ENCODE data around the gene SCGB3A2.

Gene SCGB3A2

GRCh38 chr5:147921136-147921535 is 42.6 kb downstream of the SCGB3A2 start:
- TF ChIP-seq BACH2 (CRISPR knock-in tag; IDR thresholded peaks at IDR 0.05; ENCODE audit: borderline replicate concordance): no peak
- TF ChIP-seq ZNF565 (CRISPR knock-in tag; conservative IDR thresholded peaks at IDR 0.05; ENCODE audit: low read depth): no peak
- no peak for TF ChIP-seq ARNTL (CRISPR knock-in tag; IDR thresholded peaks at IDR 0.05; ENCODE audit: borderline replicate concordance, low read depth)
- TF ChIP-seq CSRNP3 (CRISPR knock-in tag; IDR thresholded peaks at IDR 0.05): no peak
- no peak for TF ChIP-seq TOX (CRISPR knock-in tag; IDR thresholded peaks at IDR 0.05; ENCODE audit: borderline replicate concordance)
- no peak for TF ChIP-seq TCF4 (CRISPR knock-in tag; IDR thresholded peaks at IDR 0.05; ENCODE audit: borderline replicate concordance)
- no peak for TF ChIP-seq CSDC2 (CRISPR knock-in tag; IDR thresholded peaks at IDR 0.05)
- TF ChIP-seq ZC3H10 (CRISPR knock-in tag; IDR thresholded peaks at IDR 0.05): no peak
- TF ChIP-seq RARB (CRISPR knock-in tag; IDR thresholded peaks at IDR 0.05): no peak
- no peak for TF ChIP-seq ISL1 (CRISPR knock-in tag; IDR thresholded peaks at IDR 0.05)
- no peak for TF ChIP-seq ZNF8 (CRISPR knock-in tag; IDR thresholded peaks at IDR 0.05)
- TF ChIP-seq POU6F1 (CRISPR knock-in tag; IDR thresholded peaks at IDR 0.05; ENCODE audit: borderline replicate concordance, low read depth): no peak
- ATAC-seq: no peak

- TF ChIP-seq PPARA (CRISPR knock-in tag; IDR thresholded peaks at IDR 0.05; ENCODE audit: borderline replicate concordance): no peak
- TF ChIP-seq ZC3H10 (CRISPR knock-in tag; IDR thresholded peaks at IDR 0.05): no peak
- no peak for TF ChIP-seq ZNF70 (CRISPR knock-in tag; IDR thresholded peaks at IDR 0.05)
- TF ChIP-seq CSDC2 (CRISPR knock-in tag; IDR thresholded peaks at IDR 0.05): no peak
- no peak for TF ChIP-seq GLIS3 (CRISPR knock-in tag; IDR thresholded peaks at IDR 0.05)
- no peak for TF ChIP-seq TOX (CRISPR knock-in tag; IDR thresholded peaks at IDR 0.05; ENCODE audit: borderline replicate concordance)
- no peak for TF ChIP-seq TCF4 (CRISPR knock-in tag; IDR thresholded peaks at IDR 0.05; ENCODE audit: borderline replicate concordance)
- TF ChIP-seq ESRRG (CRISPR knock-in tag; IDR thresholded peaks at IDR 0.05): no peak
- TF ChIP-seq PATZ1 (CRISPR knock-in tag; IDR thresholded peaks at IDR 0.05; ENCODE audit: borderline replicate concordance): no peak
- no peak for TF ChIP-seq ISL1 (CRISPR knock-in tag; IDR thresholded peaks at IDR 0.05)
- no peak for TF ChIP-seq CSRNP3 (CRISPR knock-in tag; IDR thresholded peaks at IDR 0.05)
- no peak for TF ChIP-seq TSHZ2 (CRISPR knock-in tag; IDR thresholded peaks at IDR 0.05)
- no peak for TF ChIP-seq ZNF565 (CRISPR knock-in tag; conservative IDR thresholded peaks at IDR 0.05; ENCODE audit: low read depth)
- no peak for TF ChIP-seq CREB5 (CRISPR knock-in tag; IDR thresholded peaks at IDR 0.05; ENCODE audit: low read depth)
- no peak for ATAC-seq
Observed at GRCh38 chr5:147925020-147925419, 46.5 kb downstream of the SCGB3A2 start.

- ATAC-seq: no peak
- no peak for TF ChIP-seq ZNF8 (CRISPR knock-in tag; IDR thresholded peaks at IDR 0.05)
- no peak for TF ChIP-seq OSR1 (CRISPR knock-in tag; IDR thresholded peaks at IDR 0.05)
- TF ChIP-seq ARNTL (CRISPR knock-in tag; IDR thresholded peaks at IDR 0.05; ENCODE audit: borderline replicate concordance, low read depth): no peak
- no peak for TF ChIP-seq POU6F1 (CRISPR knock-in tag; IDR thresholded peaks at IDR 0.05; ENCODE audit: borderline replicate concordance, low read depth)
- TF ChIP-seq ZFP30 (CRISPR knock-in tag; IDR thresholded peaks at IDR 0.05): no peak
- TF ChIP-seq ZFP3 (CRISPR knock-in tag; IDR thresholded peaks at IDR 0.05): no peak
- no peak for TF ChIP-seq RARB (CRISPR knock-in tag; IDR thresholded peaks at IDR 0.05)
- no peak for TF ChIP-seq CREB5 (CRISPR knock-in tag; IDR thresholded peaks at IDR 0.05; ENCODE audit: low read depth)
Observed at GRCh38 chr5:147927901-147928300, 49.4 kb downstream of the SCGB3A2 start.
